Fibroblast of the conjunctiva (primary cell): ENCODE results near the gene FHIT.

ENCODE experiments used
- DNase-seq: peaks from one replicate; pipeline ENCODE4 v3.0.0-alpha.2; 2010; ENCODE audit warnings: low read depth

The FHIT gene

DNA sequence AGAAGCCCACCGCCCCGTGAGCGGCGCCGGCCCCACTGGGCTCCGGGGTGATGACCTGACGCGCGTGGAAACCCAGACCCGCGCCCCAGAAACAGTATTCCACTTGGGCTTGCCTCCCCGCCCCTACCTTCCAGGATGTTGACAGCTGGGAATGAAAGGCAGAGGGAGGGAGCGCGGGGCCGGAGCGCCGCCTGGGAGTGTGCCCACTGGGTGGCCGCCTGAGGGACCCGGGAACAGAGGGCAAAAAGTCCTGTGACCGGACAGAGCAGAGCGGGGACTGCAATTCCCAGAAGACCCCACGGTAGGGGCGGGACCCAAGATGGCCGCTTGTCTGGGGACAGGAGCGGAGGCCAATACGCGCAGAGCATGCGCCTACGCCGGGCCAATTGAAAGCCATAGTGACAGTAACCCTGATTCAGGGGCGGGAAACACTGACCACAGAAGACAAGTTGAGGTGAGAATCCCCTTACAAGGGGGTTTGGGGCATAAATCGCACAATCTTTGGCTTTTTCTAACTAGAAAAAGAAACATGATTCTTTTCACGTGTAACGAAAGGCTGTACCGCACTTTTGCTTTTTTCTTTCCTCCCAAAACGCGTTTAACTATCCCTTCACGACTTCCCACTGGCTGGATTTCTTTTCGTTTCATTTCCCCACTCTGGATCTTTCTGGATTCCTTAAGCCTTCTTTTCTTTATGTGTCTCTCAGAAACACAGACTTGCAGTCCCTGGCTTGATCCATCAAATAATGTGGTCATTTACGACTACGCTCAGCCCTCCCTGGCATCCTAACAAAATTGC, at the start of gene FHIT:
TSS of gene FHIT (minus strand) at position 279 of the 799 bp plus-strand sequence.
- DNase-seq: peak; percentile 91

DNA sequence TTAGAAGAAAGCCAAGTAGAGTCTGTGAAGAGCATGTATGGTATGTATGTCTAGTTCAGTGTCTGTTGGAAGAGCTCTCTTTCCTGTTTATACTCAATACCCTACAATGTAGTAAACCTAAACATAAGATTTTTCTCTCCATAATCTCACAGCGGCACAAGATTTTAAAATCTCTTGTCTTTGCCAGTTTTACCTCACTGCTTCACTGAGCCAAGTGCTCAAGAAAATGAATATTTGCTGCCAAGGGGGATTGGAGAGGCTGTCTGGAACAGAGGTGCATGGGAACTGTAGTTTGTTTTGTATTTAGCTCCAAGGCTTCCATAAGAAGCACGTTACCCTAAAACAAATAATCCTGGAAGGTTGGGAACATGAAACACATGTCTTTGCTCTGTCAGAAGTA, 49.5 kb upstream of the FHIT start:
- no peak for DNase-seq

DNA sequence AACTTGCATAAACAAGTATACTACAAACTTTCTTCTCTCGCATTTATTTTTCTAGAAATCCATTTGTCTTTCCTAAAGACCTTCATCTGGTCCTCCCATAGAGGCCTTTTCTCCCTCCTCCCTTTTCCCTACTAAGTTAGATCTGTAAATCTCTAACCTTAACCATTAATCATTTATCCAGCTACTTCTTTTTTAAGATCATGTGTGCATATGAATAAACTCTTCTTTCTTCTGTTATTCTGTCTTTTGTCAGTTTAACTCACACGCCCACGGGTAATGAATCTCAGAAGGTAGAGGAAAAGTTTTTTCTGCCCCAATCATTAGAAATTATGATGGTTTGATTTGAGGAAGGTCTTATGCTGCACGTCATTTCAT, 48.7 kb upstream of the FHIT start:
- no peak for DNase-seq

DNA sequence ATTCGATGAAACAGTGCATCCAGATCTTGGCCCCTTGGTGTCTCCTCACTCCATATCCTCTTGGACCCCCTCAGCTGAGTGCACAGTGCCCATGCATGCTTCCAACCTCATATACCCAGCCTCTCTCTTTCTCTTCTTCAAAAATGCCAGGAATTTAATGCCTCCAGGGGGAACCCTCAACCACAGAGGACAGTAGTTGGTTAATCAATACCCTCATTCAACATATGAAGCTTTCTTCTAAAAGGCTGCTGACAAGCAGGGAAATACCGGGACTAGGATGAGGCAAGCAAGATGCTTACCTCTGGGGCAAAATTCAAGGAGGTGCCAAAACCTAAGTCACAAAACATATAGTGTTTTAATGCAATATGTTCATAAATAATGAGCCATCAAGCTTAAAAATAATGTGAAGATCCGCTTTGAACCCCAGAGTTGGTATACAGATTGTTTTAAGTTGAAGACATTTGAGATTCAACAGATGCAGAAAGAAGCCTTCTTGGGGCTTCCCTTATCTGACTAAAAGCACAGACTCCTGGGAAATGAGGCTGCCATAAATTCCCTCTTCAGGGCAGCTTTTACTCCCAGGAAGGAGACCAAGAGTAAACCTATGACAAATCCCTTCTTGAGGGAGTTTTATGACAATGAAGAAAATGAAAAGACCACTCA, 48.2 kb upstream of the FHIT start:
- no peak for DNase-seq

DNA sequence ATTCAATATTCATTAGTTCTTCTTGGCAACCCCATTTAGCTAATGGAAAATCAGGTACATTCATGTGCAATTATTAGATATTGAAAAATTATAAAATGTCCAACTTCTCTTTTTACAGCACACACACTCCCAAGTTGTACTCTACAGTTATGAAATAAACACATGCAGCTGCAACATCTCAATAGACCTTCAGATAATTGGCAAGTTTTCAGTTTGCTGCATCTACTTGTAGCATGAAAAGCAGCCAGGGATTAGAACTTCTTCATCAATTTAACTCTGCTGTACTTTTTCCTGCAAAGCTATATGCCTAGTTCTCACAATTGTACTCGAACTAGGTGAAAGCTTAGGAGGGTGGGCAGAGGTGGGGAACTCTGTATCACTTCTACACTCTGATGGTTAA, 46.6 kb upstream of the FHIT start:
- no peak for DNase-seq

DNA sequence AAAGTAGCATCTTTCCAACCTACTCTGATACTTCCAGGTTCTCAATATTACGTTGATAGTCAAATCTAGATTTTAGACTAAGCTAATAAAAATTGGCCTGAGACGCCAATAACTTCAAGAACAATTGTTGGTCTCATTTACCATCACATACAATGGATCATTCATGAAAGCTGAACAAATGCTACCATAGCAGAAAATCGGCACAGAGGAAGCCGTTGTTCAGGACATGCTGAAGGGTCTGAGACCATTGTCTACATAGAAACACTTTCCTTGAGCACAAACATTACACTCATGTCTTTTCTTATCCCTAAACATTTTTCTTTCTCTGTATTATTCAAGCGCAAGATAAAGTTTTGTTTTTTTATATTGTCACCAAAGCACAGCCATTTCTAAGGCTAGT, 37.2 kb upstream of the FHIT start:
- no peak for DNase-seq

DNA sequence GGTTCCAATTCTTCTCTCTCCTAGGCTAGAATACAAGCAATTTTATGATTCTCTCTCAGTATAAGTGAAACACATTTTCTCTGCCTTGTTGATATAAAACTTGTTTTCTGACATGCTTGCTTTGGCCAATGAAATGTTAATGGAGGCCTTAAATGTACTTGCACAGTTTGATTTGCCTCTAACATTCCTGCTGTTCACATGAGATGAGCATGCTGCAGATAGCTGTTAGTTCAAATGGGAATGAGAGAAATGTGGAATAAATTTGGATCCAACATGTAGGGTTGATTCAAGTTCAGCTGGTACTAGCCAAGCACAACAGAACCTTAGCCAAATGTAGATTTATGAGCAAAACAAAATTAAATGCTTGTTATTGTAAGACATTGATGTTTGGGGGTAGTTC, 32.6 kb upstream of the FHIT start:
- no peak for DNase-seq

DNA sequence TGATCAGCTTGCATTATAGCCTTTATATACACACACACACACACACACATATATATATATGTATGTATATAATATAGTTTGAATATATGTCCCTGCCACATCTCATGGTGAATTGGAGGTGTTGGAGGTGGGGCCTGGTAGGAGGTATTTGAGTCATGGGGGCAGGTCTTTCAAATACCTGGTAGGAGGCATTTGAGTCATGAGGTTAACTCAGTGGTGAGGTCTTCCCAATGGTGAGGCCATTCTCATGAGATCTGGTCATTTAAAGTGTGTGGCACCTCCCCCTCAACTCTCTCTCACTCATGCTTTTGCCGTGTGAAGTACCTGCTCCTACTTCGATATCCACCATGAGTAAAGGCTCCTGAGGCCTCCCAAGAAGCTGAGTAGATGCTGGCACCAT, 27.5 kb upstream of the FHIT start:
- no peak for DNase-seq

DNA sequence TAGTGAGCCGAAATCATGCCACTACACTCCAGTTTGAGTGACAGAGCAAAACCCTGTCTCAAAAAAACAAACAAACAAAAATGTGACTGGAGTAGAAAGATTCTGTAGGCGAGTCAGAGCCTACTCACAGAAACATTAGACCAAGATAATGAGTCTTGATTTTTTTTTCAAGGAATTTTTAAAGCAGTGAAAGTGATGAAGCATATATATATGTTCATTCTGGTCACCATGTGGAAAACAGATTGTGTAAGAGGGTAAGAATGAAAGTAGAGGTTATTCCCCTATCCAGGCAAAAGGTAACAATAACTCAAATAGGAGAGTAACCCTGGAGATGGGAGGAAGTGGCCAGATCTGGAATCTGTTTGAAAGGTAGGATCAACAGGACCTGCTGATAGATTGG, 26.2 kb upstream of the FHIT start:
- DNase-seq: no peak

DNA sequence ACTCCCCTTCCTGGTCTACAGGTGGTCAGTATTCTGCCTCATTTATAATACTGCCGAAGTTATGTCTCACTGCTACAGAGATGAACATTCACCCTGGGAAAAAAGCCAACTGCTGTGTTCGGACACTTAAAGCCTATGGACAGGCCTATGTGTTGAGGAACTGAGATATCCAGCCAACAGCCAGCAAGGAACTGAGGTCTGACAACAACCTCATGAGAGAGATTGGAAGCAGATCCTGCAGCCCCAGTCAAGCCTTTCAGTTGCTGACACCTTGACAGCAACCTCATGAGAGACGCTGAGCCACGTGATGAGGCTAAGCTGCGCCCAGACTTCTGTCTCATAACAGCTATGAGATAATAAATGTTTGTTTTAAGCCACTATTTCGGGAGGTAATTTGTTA, 18.2 kb upstream of the FHIT start:
- DNase-seq: no peak

DNA sequence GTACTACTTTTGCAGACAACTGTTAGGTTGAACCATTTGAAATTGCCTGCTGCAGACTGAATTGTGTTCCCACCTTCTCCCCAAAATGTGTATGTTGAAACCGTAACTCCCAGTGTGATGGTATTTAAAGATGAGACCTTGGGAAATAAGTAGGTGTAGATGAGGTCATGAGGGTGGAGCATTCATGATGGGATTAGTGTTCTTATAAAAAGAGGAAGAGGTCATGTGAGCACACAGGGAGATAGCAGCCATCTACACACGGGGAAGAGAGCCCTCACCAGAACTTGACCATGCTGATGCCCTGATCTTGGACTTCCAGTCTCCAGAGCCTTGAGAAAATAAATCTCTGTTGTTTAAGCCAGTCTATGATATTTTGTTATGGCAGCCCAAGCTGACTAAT, 17.4 kb upstream of the FHIT start:
- no peak for DNase-seq

DNA sequence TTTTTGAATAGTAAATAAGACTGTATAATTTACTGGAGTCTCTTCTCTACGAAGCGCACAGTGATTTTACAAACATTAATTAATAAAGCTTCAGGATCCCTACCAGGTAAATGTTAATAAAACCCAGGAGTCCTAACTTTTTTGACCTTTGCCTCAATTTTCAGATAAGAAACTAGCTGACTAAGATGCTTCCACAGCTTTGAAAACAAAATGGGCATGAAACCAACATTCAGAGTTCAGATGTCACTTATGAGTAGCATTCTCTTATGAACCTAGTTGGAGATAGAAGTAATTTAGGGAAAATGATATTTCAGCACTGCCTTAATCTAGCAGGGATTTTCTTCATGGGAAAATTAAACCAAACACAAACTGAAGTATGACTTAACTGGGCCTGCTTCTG, 13.0 kb upstream of the FHIT start:
- DNase-seq: no peak

DNA sequence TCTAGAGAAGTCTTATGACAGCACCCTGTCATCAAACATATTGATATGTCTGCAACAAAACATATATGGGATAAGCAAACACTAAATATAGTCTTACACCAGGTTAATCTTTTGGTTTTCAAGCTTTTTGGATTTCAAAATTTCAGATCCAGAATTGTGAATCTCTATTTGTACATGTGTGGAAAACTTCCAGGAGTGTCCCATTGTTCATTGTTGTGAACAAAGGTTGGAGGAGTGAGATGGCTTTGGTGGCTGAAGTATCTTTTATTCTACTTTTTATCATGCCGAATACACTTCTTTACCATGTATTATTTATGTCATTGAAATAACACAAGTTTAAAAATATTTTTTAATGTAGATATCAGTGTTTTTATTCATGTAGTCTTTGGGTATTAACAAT, 5.9 kb upstream of the FHIT start:
- DNase-seq: no peak

DNA sequence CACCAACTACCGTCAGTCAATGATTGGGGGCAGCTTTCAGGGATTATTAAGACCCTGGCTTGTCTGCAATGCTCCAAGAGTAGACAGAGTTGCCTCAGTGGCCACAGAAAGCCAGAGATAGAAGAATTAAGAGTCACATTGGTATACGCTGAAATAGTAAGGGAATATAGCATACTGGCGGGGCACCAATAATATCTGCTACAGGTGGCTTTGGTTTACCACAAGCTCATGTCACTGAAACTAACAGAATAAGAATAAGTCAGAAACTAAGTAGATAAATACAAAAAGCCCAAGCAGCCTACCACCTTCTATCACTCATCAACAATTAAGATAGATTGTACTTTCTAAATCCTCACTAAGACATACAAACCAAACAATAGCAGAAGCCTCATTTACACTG, 2.5 kb upstream of the FHIT start:
- DNase-seq: no peak

DNA sequence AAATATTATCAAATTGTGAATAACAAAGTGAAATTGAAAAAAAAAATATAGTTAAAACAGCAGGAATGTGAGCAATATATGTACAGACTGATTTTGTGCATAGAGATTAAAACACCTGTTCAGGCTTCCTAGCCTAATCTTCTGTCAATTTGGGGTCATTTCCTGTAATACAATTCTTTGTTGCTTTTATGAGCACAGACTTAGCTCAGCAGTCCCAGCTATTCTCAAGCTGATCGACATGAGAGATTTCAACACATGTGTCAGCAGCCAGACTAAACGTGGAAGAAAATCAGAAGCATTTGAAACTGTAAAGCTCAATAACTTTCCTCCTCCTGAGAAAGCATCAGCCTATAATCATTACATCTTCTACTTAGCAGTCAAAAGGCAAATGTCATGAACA, 1.6 kb upstream of the FHIT start:
- DNase-seq: no peak

DNA sequence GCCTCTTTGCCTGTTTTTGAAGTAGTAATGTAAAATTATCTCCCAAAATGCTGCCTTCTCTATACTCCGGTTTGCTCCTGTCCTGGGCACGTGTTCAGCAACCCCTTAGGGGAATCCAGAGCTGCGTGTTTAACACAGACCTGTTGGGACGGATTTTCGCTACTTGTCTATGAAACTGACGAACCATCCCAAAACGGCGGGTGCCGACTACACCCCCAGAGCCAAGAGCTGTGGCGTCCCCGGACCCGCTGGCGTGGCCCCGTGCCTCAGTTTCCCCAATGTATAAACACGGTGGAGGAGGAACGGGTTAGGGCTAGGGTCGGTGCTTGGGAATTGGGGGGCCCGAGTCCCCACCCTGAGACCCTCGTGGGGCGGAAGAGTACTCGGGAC, 473 bp downstream of the FHIT start:
- no peak for DNase-seq

DNA sequence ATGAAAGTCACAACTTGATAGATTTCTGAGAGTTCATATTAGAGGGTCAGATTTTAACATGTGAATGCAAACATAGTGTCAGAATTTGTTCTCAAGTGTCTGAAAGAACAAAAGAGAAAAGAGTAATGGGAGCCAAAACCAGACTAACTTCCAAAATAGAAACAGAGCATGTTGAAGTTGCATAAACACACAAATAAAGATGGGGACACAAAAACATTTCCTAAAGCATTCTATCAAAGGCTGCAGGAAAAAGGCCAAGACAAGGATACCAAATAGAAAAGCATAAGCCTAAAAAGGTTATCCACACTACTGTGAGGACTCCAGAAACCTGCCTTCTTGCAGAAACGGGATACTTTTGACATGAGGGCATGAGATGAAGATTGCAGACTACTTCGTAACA, 2.8 kb downstream of the FHIT start:
- no peak for DNase-seq

DNA sequence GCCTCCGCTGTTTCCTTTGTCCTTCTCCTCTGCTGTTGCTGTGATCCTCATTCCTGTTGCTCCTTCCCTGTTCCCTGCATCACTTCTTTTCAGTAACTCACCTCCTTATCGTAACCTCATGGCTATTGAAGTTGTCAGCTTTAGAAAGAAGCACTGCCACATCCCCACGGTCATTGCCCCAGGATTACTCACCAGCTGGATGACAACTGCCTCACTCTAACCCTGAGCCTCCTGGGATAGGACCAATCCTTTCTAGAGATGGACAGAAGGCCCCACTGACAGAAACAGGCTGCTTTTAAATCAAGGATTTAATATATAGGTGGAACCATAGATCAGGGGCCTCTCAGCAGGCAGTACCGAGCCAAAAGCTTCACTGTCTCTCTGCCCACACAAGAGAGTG, 4.1 kb downstream of the FHIT start:
- DNase-seq: no peak

DNA sequence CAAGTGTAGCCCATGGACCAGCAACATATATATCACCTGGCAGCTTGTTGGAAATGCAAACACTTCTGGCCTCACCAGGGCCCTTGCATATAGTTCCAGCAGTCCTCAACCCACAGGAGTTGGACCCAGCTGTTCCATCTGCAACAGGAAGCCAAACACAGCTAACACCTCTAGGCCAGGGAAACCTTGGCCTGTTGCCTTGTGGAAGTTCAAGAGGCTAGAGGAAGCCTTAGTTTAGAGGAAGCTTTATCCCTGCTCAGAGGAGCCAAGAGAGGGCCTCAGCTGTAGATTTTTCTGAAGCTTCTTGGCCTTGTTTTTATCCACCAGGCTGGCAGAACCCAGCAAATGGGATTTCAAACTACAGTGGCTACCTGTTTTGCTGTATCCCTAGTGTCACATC, 11.4 kb downstream of the FHIT start:
- no peak for DNase-seq

DNA sequence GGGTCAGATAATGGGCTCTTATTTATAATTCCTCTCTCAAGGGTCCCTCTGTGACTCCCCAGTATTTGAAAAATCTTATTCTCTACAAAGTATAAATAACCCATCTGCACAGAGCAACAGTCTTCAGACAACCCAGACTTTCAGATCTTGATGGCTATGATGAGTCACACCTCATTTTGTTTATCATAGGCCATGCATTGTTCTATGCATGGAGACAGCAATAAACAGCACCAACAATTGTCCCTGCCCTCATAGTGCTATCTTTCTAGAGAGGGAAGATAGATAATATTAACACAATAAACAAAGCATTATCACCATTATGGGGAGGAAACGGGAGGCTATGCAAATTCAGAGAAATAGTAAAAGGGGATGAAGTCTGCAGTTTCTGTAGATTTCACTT, 13.4 kb downstream of the FHIT start:
- no peak for DNase-seq

DNA sequence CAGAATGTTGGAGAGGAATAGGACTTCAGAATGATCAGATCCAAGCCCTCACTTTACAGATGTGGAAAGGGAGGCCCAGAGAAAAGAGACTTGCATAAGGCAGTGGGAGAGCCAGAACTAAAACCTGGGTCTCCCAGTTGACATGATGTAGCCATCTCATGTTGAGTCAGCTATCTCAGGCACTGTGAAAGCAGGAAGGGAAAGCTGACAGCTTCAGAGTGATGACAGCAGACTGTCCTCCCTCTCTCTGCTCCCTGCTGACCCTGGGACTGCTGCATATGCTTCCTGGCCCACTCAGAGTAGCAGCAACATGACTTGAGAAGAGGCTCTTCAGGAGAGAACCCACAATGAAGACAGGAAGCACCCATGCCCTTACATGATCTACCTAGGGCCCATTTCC, 14.7 kb downstream of the FHIT start:
- DNase-seq: no peak

DNA sequence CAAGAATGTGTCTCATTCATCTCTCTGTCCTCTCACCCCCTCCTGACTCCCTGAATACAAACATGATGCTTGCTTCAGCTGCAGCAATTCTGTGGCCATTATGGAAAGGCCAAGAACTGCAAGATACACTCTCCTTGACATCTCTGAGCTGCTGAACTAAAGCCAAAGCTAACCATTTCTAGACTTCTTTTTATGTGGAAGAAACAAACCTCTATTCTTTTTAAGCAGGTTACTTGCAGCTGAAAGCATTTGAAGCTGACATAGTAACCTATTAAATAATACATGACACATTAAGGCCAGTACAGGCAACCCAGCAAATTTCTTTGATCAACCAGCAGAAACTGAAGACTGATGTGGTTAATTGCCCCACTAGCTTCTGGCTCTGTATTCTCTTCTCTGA, 17.5 kb downstream of the FHIT start:
- no peak for DNase-seq

DNA sequence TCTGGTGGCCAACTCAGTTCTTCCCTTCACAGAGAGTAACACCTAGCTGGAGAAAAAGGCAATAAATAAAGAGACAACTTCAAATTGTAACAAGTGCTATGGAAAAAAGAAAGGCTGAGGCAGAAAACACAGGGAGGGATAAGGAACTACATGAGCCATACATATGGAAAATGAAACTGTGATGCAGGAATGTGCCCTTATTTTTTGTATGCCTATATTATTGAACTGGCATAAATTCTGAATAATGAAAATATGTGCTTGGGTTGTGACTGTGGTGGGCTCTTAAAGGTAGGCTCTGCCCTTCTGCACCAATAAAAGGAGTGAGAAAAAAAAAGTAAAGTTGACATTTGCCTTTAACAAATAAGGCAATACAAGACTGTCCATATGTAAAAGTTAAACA, 19.6 kb downstream of the FHIT start:
- no peak for DNase-seq

DNA sequence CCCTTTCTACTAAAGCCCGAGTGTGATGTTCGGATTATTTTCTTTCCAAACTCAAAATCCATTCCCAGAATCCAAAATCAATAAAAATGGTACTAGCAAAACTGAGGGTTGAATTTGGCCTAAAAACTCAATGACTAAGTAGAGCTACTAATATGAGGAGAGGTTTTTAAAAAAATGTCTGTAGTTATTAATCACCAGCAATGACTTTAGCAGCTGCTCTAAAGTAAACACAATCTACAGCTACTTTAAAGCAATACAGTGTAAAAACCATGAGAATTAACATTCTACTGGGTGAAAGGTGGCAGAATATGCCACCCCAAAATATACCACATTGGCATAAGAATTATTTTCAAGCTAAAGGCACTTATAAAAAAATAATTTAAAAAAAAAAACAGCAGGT, 23.5 kb downstream of the FHIT start:
- DNase-seq: no peak
